Forelimb muscle (tissue), 1 donor: ENCODE measurements around the gene GH2. TPM values are rescaled to one million over a fixed set of nuclear protein-coding genes. Genes with fewer than 3 reads are reported as not detected.

Experiments used
- DNase-seq: peaks from one replicate; pipeline ENCODE4 v3.0.0-alpha.2; 2013; ENCODE audit warnings: low read depth
- polyA plus RNA-seq: library from polyadenylated mRNA; unstranded; fragments of 120-200 nt; gene quantifications from one replicate; pipeline ENCODE4 v1.2.1, GENCODE V29; 2013; ENCODE audit not compliant: insufficient read length

Gene GH2
- polyA plus RNA-seq, 1 donor: not detected

GRCh38 chr17:63841350-63842172 lies 40.2 kb downstream of the GH2 start:
- DNase-seq: no peak

GRCh38 chr17:63840591-63841349 lies 41.0 kb downstream of the GH2 start:
- DNase-seq: no peak

- no peak for DNase-seq
These were observed 43.0 kb downstream of the GH2 start for GRCh38 chr17:63838631-63839171.

- no peak for DNase-seq
These were observed 43.7 kb downstream of the GH2 start for GRCh38 chr17:63837962-63838600.

- DNase-seq: no peak
These were observed 44.3 kb downstream of the GH2 start for GRCh38 chr17:63837480-63837879.

DNA sequence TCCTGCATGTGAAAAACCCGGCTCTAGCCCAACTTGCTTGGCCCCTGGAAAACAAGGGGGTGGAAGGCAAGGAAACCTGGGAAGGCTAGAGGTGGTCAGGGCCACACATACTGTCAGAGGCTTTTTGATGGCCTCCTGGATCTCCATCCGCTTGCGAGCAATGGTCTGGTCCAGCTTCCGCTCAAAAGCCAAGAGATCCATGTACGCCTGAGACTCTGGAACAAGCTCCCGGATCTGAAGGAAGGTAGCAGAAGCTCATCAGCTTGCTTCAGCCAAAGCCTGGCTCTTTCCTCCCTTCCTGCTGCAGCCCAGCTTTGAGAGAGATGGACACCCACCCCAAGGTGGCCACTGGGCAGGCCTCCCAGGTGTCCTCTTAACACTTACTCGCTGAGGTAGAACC lies 44.9 kb downstream of the GH2 start:
- DNase-seq: no peak

DNA sequence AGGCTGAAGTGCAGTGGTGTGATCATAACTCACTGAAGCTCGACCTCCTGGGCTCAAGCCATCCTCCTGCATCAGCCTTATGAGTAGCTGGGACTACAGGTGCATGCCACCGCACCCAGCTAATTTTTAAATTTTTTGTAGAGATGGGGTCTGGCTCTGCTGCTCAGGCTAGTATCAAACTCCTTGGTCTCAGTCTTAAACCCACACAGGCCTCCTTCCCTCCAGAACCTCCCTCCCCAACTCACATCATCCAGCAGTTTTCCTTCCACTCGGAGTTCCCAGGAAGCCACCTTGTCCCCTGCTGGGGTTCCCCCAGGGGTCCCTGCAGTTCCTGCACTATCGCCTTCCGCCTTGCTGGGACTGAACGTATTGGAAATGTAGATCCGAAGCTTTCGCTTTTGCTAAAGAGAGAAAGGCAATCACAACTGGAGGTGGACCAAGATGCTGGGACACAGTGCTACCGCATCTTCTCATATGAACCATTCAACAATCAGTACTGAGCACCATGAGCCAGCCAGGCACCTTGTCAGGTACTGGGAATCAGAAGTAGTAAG lies 46.5 kb downstream of the GH2 start:
- DNase-seq: no peak

GRCh38 chr17:63834431-63835166 lies 47.1 kb downstream of the GH2 start:
- DNase-seq: no peak

- no peak for DNase-seq
These were observed 47.9 kb downstream of the GH2 start for GRCh38 chr17:63833741-63834373.

DNA sequence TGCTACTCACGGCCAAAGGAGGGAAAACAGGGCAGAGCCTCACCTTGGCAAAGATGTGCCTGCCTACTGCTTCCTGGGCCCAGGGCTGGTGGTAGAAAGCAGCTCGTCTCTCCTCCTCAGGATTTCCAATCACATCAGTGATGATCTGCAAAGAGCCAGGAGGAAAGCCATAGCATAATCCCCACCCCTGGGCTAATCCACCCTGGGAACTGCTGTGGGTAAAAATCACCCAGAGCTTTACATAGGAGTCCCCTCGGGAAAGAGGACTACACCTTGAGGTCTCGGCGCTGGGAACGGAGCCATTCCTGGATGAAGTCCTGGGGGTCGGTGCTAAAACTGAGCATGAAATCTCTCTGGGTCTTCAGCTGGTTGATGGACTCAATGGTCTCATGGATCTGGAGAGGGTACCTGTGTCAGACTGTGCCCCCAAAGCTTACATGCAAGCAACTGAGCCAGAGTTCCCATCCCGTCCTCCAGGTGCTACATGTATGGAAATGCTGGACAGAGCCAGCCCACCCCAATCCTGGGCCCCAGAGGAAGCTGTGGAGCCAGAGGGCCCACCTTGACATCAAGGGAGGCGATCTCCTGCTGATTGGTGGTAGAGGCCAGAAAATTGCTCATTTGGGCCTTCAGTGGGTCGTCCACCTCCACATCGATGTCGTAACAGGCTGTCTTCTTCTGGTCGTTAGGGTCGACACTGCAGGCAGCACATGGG lies 48.6 kb downstream of the GH2 start:
- no peak for DNase-seq

- no peak for DNase-seq
These were observed 49.3 kb downstream of the GH2 start for GRCh38 chr17:63832455-63832854.

GRCh38 chr17:63832014-63832413 lies 49.7 kb downstream of the GH2 start:
- DNase-seq: no peak

DNA sequence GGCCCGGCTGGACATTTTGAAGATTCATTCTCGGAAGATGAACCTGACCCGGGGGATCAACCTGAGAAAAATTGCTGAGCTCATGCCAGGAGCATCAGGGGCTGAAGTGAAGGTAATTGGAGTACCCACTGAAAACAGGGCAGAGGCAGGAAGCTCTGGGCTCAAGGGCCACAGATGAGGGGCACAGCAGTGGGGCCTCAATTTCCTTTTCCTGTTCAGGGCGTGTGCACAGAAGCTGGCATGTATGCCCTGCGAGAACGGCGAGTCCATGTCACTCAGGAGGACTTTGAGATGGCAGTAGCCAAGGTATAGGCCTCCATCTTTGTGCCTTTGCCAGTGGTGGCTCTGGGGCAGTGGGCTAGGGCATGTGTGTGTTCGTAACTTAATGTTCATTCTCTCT lies 50.2 kb downstream of the GH2 start:
- no peak for DNase-seq

- no peak for DNase-seq
These were observed 50.7 kb downstream of the GH2 start for GRCh38 chr17:63830904-63831491.

- no peak for DNase-seq
These were observed 51.5 kb downstream of the GH2 start for GRCh38 chr17:63830278-63830677.
